ENCODE measurements around the gene HDAC9.
"Not testable (repeated sequence)": the region's sequence is repeated elsewhere in the genome, so short reads cannot be mapped to it uniquely, and the experiment has no call there.

HDAC9 gene

GRCh38 chr7:18693816-18694215 is 198.3 kb downstream of the HDAC9 start:
- Mint-ChIP-seq H3K4me3 (no peak overlapping the region), H3K4me1 (ENCODE audit: low read depth) (no peaks in the 10 kb centered on the region), H3K27me3 (no peaks in the 10 kb centered on the region), H3K27ac (no peak overlapping the region), H3K9me3 (no peaks in the 10 kb centered on the region), H3K36me3 (ENCODE audit: low read depth) (no peaks in the 10 kb centered on the region)

- no peaks in the 10 kb centered on the region for H3K27me3 Mint-ChIP-seq
- no peaks in the 10 kb centered on the region for H3K36me3 Mint-ChIP-seq (ENCODE audit: low read depth)
These were observed 198.9 kb downstream of the HDAC9 start for GRCh38 chr7:18694484-18694883.

GRCh38 chr7:18694911-18695310 is 199.4 kb downstream of the HDAC9 start:
- no peaks in the 10 kb centered on the region for H3K27me3 Mint-ChIP-seq
- H3K27ac Mint-ChIP-seq = no peak overlapping the region
- H3K36me3 Mint-ChIP-seq (ENCODE audit: low read depth) = no peaks in the 10 kb centered on the region
- no peak overlapping the region for H3K4me3 Mint-ChIP-seq
- H3K4me1 Mint-ChIP-seq (ENCODE audit: low read depth) = no peaks in the 10 kb centered on the region
- no peaks in the 10 kb centered on the region for H3K9me3 Mint-ChIP-seq

More at GRCh38 chr7:18694484-18694883, 198.9 kb downstream of the HDAC9 start:
- Mint-ChIP-seq H3K9me3 (no peaks in the 10 kb centered on the region), H3K4me1 (ENCODE audit: low read depth) (no peaks in the 10 kb centered on the region), H3K27ac (no peak overlapping the region), H3K4me3 (no peak overlapping the region)

GRCh38 chr7:18698258-18698734 is 202.7 kb downstream of the HDAC9 start:
- H3K4me1 Mint-ChIP-seq (ENCODE audit: low read depth) = no peaks in the 10 kb centered on the region
- H3K9me3 Mint-ChIP-seq = no peaks in the 10 kb centered on the region
- no peak overlapping the region for H3K27ac Mint-ChIP-seq
- no peak overlapping the region for H3K4me3 Mint-ChIP-seq
- no peaks in the 10 kb centered on the region for H3K27me3 Mint-ChIP-seq
- H3K36me3 Mint-ChIP-seq (ENCODE audit: low read depth) = no peaks in the 10 kb centered on the region

- Mint-ChIP-seq H3K27ac (no peak overlapping the region), H3K27me3 (no peaks in the 10 kb centered on the region), H3K9me3 (no peaks in the 10 kb centered on the region), H3K4me3 (no peak overlapping the region), H3K4me1 (ENCODE audit: low read depth) (no peaks in the 10 kb centered on the region), H3K36me3 (ENCODE audit: low read depth) (no peaks in the 10 kb centered on the region)
These were observed 204.6 kb downstream of the HDAC9 start for GRCh38 chr7:18700147-18700546.

- H3K27me3 Mint-ChIP-seq = no peaks in the 10 kb centered on the region
- no peak overlapping the region for H3K4me3 Mint-ChIP-seq
- H3K9me3 Mint-ChIP-seq = no peaks in the 10 kb centered on the region
- no peak overlapping the region for H3K27ac Mint-ChIP-seq
- H3K4me1 Mint-ChIP-seq (ENCODE audit: low read depth) = no peaks in the 10 kb centered on the region
- no peaks in the 10 kb centered on the region for H3K36me3 Mint-ChIP-seq (ENCODE audit: low read depth)
These were observed 206.7 kb downstream of the HDAC9 start for GRCh38 chr7:18702071-18702829.

- Mint-ChIP-seq H3K27me3 (no peaks in the 10 kb centered on the region), H3K9me3 (no peaks in the 10 kb centered on the region), H3K36me3 (ENCODE audit: low read depth) (no peaks in the 10 kb centered on the region), H3K4me3 (no peak overlapping the region), H3K4me1 (ENCODE audit: low read depth) (peaks cover 4% of the 10 kb centered on the region), H3K27ac (no peak overlapping the region)
These were observed 208.1 kb downstream of the HDAC9 start for GRCh38 chr7:18703685-18704084.

- Mint-ChIP-seq H3K36me3 (ENCODE audit: low read depth) (no peaks in the 10 kb centered on the region), H3K9me3 (no peaks in the 10 kb centered on the region), H3K27ac (no peak overlapping the region), H3K4me3 (no peak overlapping the region), H3K27me3 (no peaks in the 10 kb centered on the region), H3K4me1 (ENCODE audit: low read depth) (peaks cover 4% of the 10 kb centered on the region)
These were observed 211.1 kb downstream of the HDAC9 start for GRCh38 chr7:18706670-18707069.

GRCh38 chr7:18708204-18708603 is 212.7 kb downstream of the HDAC9 start:
- Mint-ChIP-seq H3K36me3 (ENCODE audit: low read depth) (no peaks in the 10 kb centered on the region), H3K4me1 (ENCODE audit: low read depth) (peaks cover 4% of the 10 kb centered on the region), H3K4me3 (no peak overlapping the region), H3K27ac (no peak overlapping the region), H3K27me3 (no peaks in the 10 kb centered on the region), H3K9me3 (no peaks in the 10 kb centered on the region)

- H3K36me3 Mint-ChIP-seq (ENCODE audit: low read depth) = no peaks in the 10 kb centered on the region
- H3K4me3 Mint-ChIP-seq = no peak overlapping the region
- H3K4me1 Mint-ChIP-seq (ENCODE audit: low read depth) = no peaks in the 10 kb centered on the region
These were observed 220.4 kb downstream of the HDAC9 start for GRCh38 chr7:18715988-18716387.

GRCh38 chr7:18721429-18721828 is 225.9 kb downstream of the HDAC9 start:
- no peak overlapping the region for H3K27ac Mint-ChIP-seq
- H3K27me3 Mint-ChIP-seq = no peaks in the 10 kb centered on the region
- no peak overlapping the region for H3K4me3 Mint-ChIP-seq
- no peaks in the 10 kb centered on the region for H3K9me3 Mint-ChIP-seq
- no peaks in the 10 kb centered on the region for H3K36me3 Mint-ChIP-seq (ENCODE audit: low read depth)
- no peaks in the 10 kb centered on the region for H3K4me1 Mint-ChIP-seq (ENCODE audit: low read depth)

More at GRCh38 chr7:18715988-18716387, 220.4 kb downstream of the HDAC9 start:
- no peaks in the 10 kb centered on the region for H3K27me3 Mint-ChIP-seq
- no peak overlapping the region for H3K27ac Mint-ChIP-seq
- H3K9me3 Mint-ChIP-seq = no peaks in the 10 kb centered on the region

GRCh38 chr7:18724318-18724717 is 228.8 kb downstream of the HDAC9 start:
- H3K4me1 Mint-ChIP-seq (ENCODE audit: low read depth) = no peaks in the 10 kb centered on the region
- no peaks in the 10 kb centered on the region for H3K36me3 Mint-ChIP-seq (ENCODE audit: low read depth)
- H3K4me3 Mint-ChIP-seq = no peak overlapping the region
- no peaks in the 10 kb centered on the region for H3K9me3 Mint-ChIP-seq
- no peaks in the 10 kb centered on the region for H3K27me3 Mint-ChIP-seq
- H3K27ac Mint-ChIP-seq = no peak overlapping the region

- H3K9me3 Mint-ChIP-seq = no peaks in the 10 kb centered on the region
These were observed 231.7 kb downstream of the HDAC9 start for GRCh38 chr7:18727115-18727870.

GRCh38 chr7:18736012-18736411 is 240.5 kb downstream of the HDAC9 start:
- H3K4me1 Mint-ChIP-seq (ENCODE audit: low read depth); H3K27ac Mint-ChIP-seq; H3K4me3 Mint-ChIP-seq; H3K27me3 Mint-ChIP-seq; H3K9me3 Mint-ChIP-seq; H3K36me3 Mint-ChIP-seq (ENCODE audit: low read depth): not testable (repeated sequence)

More at GRCh38 chr7:18727115-18727870, 231.7 kb downstream of the HDAC9 start:
- Mint-ChIP-seq H3K4me1 (ENCODE audit: low read depth) (no peaks in the 10 kb centered on the region), H3K27ac (no peak overlapping the region), H3K36me3 (ENCODE audit: low read depth) (no peaks in the 10 kb centered on the region), H3K27me3 (no peaks in the 10 kb centered on the region), H3K4me3 (no peak overlapping the region)

GRCh38 chr7:18740579-18740988 is 245.0 kb downstream of the HDAC9 start:
- Mint-ChIP-seq H3K4me1 (ENCODE audit: low read depth) (no peaks in the 10 kb centered on the region), H3K9me3 (peaks cover 5% of the 10 kb centered on the region), H3K36me3 (ENCODE audit: low read depth) (no peaks in the 10 kb centered on the region), H3K27ac (no peak overlapping the region), H3K4me3 (no peak overlapping the region), H3K27me3 (no peaks in the 10 kb centered on the region)

All from stimulated activated naive CD8-positive, alpha-beta T cell treated with anti-CD3 and anti-CD28 coated beads, Interleukin-15, Interleukin-2, amounts not matched to agents 100 ng/mL and 50 ng/mL, for 24 hours (primary cell).